ENCODE results near the gene SPECC1L. TPM values are rescaled to one million over a fixed set of nuclear protein-coding genes. Genes with fewer than 3 reads are reported as not detected.

Gene SPECC1L
- total and polyA plus RNA-seq, 4 experiments from 2014 or later = 4.3 to 62.1 (median 32.0) TPM

DNA sequence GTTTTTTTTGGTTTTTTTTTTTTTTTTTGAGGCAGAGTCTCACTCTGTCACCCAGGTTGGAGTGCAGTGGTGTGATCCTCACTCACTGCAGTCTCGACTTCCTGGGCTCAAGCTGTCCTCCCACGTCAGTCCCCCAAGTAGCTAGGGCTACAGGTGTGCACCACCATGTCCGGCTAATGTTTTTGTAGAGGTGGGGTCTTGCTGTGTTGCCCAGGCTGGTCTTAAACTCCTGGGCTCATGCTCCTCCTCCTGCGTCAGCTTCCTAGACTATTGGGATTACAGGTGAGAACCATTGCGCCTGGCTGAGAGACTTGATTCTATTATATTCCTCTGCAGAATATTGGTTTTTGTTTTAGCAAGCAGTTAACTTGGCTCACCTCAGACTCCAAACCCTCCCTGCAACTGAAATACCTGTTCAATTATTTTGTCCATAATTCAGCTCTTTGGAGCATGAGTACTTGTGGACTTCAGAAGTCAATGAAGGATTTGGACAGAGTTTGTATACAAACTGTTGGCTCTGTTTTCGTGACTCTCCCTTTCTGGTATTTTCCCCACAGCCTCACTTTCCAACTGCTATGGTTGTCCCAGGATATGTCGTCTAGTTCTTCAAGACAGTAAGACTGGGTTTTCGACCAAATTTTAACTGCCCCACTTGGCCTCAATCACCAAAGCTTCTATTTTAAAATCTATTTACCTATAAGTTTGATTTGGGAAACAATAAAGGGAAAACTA lies 87.6 kb downstream of the SPECC1L start:
- Histone ChIP-seq H3K4me3 (ENCODE audit: low read length in 2 of 2) (no peak overlapping the region), H3K9me3 (ENCODE audit: control insufficient read depth in 1 of 2, low read length in 2 of 2) (no peaks in the 10 kb centered on the region), H3K36me3 (ENCODE audit: insufficient read depth, low read length) (peaks cover 5% of the 10 kb centered on the region), H3K27me3 (ENCODE audit: insufficient read depth, low read length) (no peaks in the 10 kb centered on the region), H3K4me1 (ENCODE audit: insufficient read depth, low read length) (no peaks in the 10 kb centered on the region), H3K27ac (ENCODE audit: low read depth, low read length) (no peak overlapping the region)
- peaks cover 0 to 6% (median 0%) of the 10 kb centered on the region in 4 donors for H3K4me1 Mint-ChIP-seq
- intact Hi-C loops (cut with micrococcal nuclease) = no loop called here
- H3K36me3 Mint-ChIP-seq = peaks cover 58 to 60% of the 10 kb centered on the region in 2 donors
- ChIA-PET CTCF (ENCODE audit: partially characterized antibody) (no interaction called here), POLR2A (ENCODE audit: partially characterized antibody) (no interaction called here)
- H3K9me3 Mint-ChIP-seq = peaks cover 0 to 4% (median 0%) of the 10 kb centered on the region in 8 donors
- peak overlapping the region in 3 of 7 donors; percentile 41 to 57 (median 53) for H3K27ac Mint-ChIP-seq
- H3K4me3 Mint-ChIP-seq = no peak overlapping the region
- H3K27me3 Mint-ChIP-seq = no peaks in the 10 kb centered on the region
- DNase-seq = no peak

DNA sequence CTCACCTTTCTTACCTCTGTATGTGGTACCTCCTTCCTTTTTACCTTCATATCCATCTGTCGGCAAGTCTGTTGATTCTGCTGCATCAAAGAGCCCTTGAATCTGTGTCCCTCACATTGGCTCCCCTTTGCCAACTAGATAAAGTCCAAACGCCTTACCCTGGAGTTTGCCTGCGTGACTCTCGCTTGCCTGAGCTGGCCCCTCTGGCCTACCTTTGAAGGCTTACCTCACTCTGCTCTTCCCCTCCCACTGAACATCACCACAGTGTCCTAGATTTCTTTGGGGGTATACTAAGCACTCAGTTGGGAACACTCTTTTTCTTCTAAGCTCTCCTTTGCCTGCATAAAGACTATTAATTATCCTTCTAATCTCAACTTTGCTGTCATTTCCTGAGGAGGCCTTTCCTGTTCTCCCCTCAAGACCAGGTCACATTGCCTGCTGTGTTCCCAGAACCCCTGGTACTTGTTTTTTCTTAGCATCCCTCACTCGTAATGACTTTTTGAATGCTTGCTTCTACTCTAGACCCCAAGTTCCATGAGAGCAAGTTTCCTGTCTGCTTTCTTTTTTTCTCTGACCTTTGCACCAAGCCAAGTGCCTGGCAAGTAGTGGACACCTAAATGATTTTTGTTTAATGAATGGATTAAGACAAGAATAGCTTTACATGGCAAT lies 89.0 kb downstream of the SPECC1L start:
- H3K27me3 ChIP-seq (ENCODE audit: insufficient read depth, low read length) = no peaks in the 10 kb centered on the region
- peaks cover 0 to 6% (median 0%) of the 10 kb centered on the region in 4 donors for H3K4me1 Mint-ChIP-seq
- H3K36me3 ChIP-seq (ENCODE audit: insufficient read depth, low read length) = no peaks in the 10 kb centered on the region
- no peak overlapping the region for H3K4me3 Mint-ChIP-seq
- H3K27ac ChIP-seq (ENCODE audit: low read depth, low read length) = no peak overlapping the region
- H3K36me3 Mint-ChIP-seq = peaks cover 50% of the 10 kb centered on the region in 2 donors
- H3K27me3 Mint-ChIP-seq = no peaks in the 10 kb centered on the region
- no peaks in the 10 kb centered on the region for H3K9me3 ChIP-seq (ENCODE audit: control insufficient read depth in 1 of 2, low read length in 2 of 2)
- ChIA-PET CTCF (ENCODE audit: partially characterized antibody) (no interaction called here), POLR2A (ENCODE audit: partially characterized antibody) (no interaction called here)
- H3K4me3 ChIP-seq (ENCODE audit: low read length in 2 of 2) = no peak overlapping the region
- H3K9me3 Mint-ChIP-seq = no peaks in the 10 kb centered on the region
- intact Hi-C loops (cut with micrococcal nuclease) = no loop called here
- no peak for DNase-seq
- no peaks in the 10 kb centered on the region for H3K4me1 ChIP-seq (ENCODE audit: insufficient read depth, low read length)
- H3K27ac Mint-ChIP-seq = peak overlapping the region in 3 of 7 donors; percentile 23 to 74 (median 24)

DNA sequence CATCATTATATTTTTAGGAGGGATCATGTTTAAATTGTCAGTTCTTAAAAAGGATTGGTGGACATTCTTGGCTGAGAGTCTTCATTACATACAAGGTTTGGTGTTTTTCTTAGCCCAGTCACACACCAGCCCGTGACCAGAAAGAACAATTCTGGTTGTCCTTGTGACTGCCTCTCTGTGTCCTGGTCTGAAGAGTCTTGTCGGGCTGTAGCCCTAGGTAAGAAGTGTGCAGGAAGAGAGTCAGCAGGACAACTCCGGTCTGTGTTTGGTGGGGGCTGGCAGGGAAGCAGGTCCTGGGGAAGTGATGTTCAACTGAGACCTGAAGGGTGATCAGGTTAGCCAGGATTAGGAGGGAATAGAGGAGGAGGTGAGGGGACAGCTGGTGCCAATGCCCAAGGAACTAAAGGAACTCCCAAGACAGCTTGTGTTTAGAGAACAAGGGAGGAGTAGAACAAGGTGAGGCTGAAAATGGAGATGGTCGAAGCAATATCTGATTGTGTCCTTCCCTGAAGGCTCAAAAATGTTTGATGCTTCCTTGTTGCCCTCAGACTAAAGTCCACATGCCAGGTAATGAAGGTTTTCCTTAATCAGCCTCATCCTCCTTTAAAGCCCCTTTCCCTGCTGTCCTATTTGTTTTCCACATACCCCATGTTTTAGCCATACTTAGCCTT lies 91.5 kb downstream of the SPECC1L start:
- H3K9me3 Mint-ChIP-seq = no peaks in the 10 kb centered on the region
- H3K4me3 Mint-ChIP-seq = no peak overlapping the region
- ChIA-PET CTCF (ENCODE audit: partially characterized antibody) (no interaction called here), POLR2A (ENCODE audit: partially characterized antibody) (no interaction called here)
- Histone ChIP-seq H3K27ac (ENCODE audit: low read depth, low read length) (no peak overlapping the region), H3K4me1 (ENCODE audit: insufficient read depth, low read length) (no peaks in the 10 kb centered on the region), H3K36me3 (ENCODE audit: insufficient read depth, low read length) (no peaks in the 10 kb centered on the region), H3K27me3 (ENCODE audit: insufficient read depth, low read length) (no peaks in the 10 kb centered on the region), H3K9me3 (ENCODE audit: control insufficient read depth in 1 of 2, low read length in 2 of 2) (no peaks in the 10 kb centered on the region), H3K4me3 (ENCODE audit: low read length in 2 of 2) (no peak overlapping the region)
- no peaks in the 10 kb centered on the region for H3K27me3 Mint-ChIP-seq
- no peak for DNase-seq
- peaks cover 0 to 4% (median 0%) of the 10 kb centered on the region in 4 donors for H3K4me1 Mint-ChIP-seq
- H3K36me3 Mint-ChIP-seq = peaks cover 56 to 62% of the 10 kb centered on the region in 2 donors
- intact Hi-C loops (cut with micrococcal nuclease) = no loop called here
- H3K27ac Mint-ChIP-seq = peak overlapping the region in 3 of 7 donors; percentile 5 to 49 (median 46)

DNA sequence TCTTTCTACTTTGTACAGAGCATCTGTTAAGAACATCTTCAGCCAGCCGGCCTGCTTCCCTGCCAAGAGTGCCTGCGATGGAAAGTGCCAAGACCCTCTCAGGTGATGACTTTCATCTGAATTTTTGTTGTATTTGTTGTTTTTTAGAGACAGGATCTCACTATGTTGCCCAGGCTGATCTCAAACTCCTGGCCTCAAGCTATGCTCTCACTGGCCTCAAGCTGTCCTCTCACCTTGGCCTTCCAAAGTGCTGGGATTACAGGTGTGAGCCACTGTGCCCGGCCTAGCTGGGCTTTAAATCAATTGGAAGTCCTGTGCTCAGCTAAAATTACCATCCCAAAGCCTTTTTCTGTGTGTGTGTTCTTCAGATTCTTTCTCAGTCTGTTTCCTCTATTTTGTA lies 92.6 kb downstream of the SPECC1L start:
- H3K4me3 ChIP-seq (ENCODE audit: low read length in 2 of 2) = no peak overlapping the region
- H3K27me3 ChIP-seq (ENCODE audit: insufficient read depth, low read length) = no peaks in the 10 kb centered on the region
- POLR2A ChIA-PET (ENCODE audit: partially characterized antibody) = no interaction called here
- Mint-ChIP-seq H3K36me3 (peaks cover 60 to 64% of the 10 kb centered on the region in 2 donors), H3K4me1 (peaks cover 0 to 4% (median 0%) of the 10 kb centered on the region in 4 donors), H3K4me3 (no peak overlapping the region), H3K9me3 (no peaks in the 10 kb centered on the region), H3K27ac (no peak overlapping the region), H3K27me3 (no peaks in the 10 kb centered on the region)
- CTCF ChIA-PET (ENCODE audit: partially characterized antibody) = no interaction called here
- no peaks in the 10 kb centered on the region for H3K9me3 ChIP-seq (ENCODE audit: control insufficient read depth in 1 of 2, low read length in 2 of 2)
- no peaks in the 10 kb centered on the region for H3K4me1 ChIP-seq (ENCODE audit: insufficient read depth, low read length)
- DNase-seq = no peak
- peaks cover 7% of the 10 kb centered on the region for H3K36me3 ChIP-seq (ENCODE audit: insufficient read depth, low read length)
- intact Hi-C loops (cut with micrococcal nuclease) = no loop called here
- no peak overlapping the region for H3K27ac ChIP-seq (ENCODE audit: low read depth, low read length)

DNA sequence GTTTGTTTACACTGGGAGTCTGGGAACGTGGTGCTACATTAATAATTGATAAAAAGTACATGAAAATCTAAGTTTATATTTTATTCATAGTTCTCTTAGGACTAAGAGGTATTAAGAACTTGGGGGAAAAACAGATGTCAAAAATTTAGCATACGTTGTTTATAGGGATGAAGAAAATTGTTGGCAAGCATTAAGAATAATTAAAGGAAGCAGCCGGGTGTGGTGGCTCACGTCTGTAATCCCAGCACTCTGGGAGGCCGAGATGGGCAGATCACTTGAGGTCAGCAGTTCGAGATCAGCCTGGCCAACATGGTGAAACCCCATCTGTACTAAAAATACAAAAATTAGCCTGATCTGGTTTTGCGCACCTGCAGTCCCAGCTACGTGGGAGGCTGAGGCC lies 96.1 kb downstream of the SPECC1L start:
- Mint-ChIP-seq H3K36me3 (peaks cover 72% of the 10 kb centered on the region in 2 donors), H3K9me3 (no peaks in the 10 kb centered on the region), H3K27ac (no peak overlapping the region), H3K4me3 (no peak overlapping the region), H3K4me1 (no peaks in the 10 kb centered on the region), H3K27me3 (no peaks in the 10 kb centered on the region)
- no peak overlapping the region for H3K27ac ChIP-seq (ENCODE audit: low read depth, low read length)
- no peaks in the 10 kb centered on the region for H3K27me3 ChIP-seq (ENCODE audit: insufficient read depth, low read length)
- H3K36me3 ChIP-seq (ENCODE audit: insufficient read depth, low read length) = peaks cover 28% of the 10 kb centered on the region
- intact Hi-C loops (cut with micrococcal nuclease) = no loop called here
- POLR2A ChIA-PET (ENCODE audit: partially characterized antibody) = no interaction called here
- no peak for DNase-seq
- CTCF ChIA-PET (ENCODE audit: partially characterized antibody) = no interaction called here
- H3K9me3 ChIP-seq (ENCODE audit: control insufficient read depth in 1 of 2, low read length in 2 of 2) = no peaks in the 10 kb centered on the region
- H3K4me3 ChIP-seq (ENCODE audit: low read length in 2 of 2) = no peak overlapping the region
- no peaks in the 10 kb centered on the region for H3K4me1 ChIP-seq (ENCODE audit: insufficient read depth, low read length)

DNA sequence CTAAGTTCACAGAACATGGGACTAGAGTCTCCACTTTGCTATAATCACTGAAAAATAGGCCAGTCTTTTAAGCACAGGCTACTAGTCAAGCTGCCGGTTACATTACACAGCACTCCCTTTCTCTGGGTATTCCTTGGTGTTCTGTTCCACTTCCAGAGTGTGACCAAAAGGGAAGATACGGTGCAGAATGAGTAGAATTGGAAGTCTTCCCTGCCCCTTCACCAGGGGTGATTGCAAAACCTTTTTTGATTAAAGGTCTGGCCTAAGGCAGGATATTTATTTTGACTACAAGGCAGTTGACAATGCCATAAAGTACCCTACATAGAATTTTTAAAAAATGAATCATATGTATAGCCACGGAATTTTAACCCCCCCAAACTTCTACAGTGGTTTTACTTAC lies 97.2 kb downstream of the SPECC1L start:
- POLR2A ChIA-PET (ENCODE audit: partially characterized antibody) = no interaction called here
- H3K27ac ChIP-seq (ENCODE audit: low read depth, low read length) = no peak overlapping the region
- Mint-ChIP-seq H3K9me3 (peaks cover 0 to under 1% (median 0%) of the 10 kb centered on the region in 8 donors), H3K27ac (no peak overlapping the region), H3K36me3 (peaks cover 70 to 72% of the 10 kb centered on the region in 2 donors), H3K27me3 (no peaks in the 10 kb centered on the region), H3K4me3 (no peak overlapping the region), H3K4me1 (no peaks in the 10 kb centered on the region)
- CTCF ChIA-PET (ENCODE audit: partially characterized antibody) = no interaction called here
- H3K9me3 ChIP-seq (ENCODE audit: control insufficient read depth in 1 of 2, low read length in 2 of 2) = no peaks in the 10 kb centered on the region
- peaks cover 28% of the 10 kb centered on the region for H3K36me3 ChIP-seq (ENCODE audit: insufficient read depth, low read length)
- no peaks in the 10 kb centered on the region for H3K4me1 ChIP-seq (ENCODE audit: insufficient read depth, low read length)
- intact Hi-C loops (cut with micrococcal nuclease) = no loop called here
- H3K4me3 ChIP-seq (ENCODE audit: low read length in 2 of 2) = no peak overlapping the region
- H3K27me3 ChIP-seq (ENCODE audit: insufficient read depth, low read length) = no peaks in the 10 kb centered on the region
- no peak for DNase-seq

DNA sequence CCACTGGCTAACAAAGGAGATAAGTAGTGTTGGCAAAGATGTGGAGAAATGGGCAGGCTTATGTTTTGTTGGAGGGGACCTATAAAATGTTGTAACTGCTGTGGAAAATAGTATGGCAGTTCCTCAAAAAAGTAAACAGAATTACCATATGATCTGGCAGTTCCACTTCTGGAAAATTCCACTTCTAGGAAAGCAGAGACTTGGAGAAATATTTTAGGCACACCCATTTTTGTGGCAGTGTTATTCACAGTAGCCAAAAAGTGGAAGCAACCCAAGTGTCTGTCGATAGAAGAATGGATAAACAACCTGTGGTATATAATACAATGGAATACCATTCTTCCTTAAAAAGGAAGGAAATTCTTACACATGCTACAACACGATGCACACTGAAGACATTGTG lies 99.8 kb downstream of the SPECC1L start:
- intact Hi-C loops (cut with micrococcal nuclease) = no loop called here
- H3K4me3 Mint-ChIP-seq = no peak overlapping the region
- H3K27ac Mint-ChIP-seq = no peak overlapping the region
- Histone ChIP-seq H3K4me1 (ENCODE audit: insufficient read depth, low read length) (no peaks in the 10 kb centered on the region), H3K4me3 (ENCODE audit: low read length in 2 of 2) (no peak overlapping the region), H3K27me3 (ENCODE audit: insufficient read depth, low read length) (no peaks in the 10 kb centered on the region), H3K36me3 (ENCODE audit: insufficient read depth, low read length) (peaks cover 28% of the 10 kb centered on the region), H3K27ac (ENCODE audit: low read depth, low read length) (no peak overlapping the region), H3K9me3 (ENCODE audit: control insufficient read depth in 1 of 2, low read length in 2 of 2) (no peaks in the 10 kb centered on the region)
- CTCF ChIA-PET (ENCODE audit: partially characterized antibody) = no interaction called here
- POLR2A ChIA-PET (ENCODE audit: partially characterized antibody) = no interaction called here
- H3K9me3 Mint-ChIP-seq = peaks cover 0 to 2% (median 0%) of the 10 kb centered on the region in 8 donors
- peaks cover 65 to 69% of the 10 kb centered on the region in 2 donors for H3K36me3 Mint-ChIP-seq
- no peaks in the 10 kb centered on the region for H3K27me3 Mint-ChIP-seq
- DNase-seq = no peak
- H3K4me1 Mint-ChIP-seq = no peaks in the 10 kb centered on the region
